MM.1S (cell line): ENCODE results near the gene HSPG2.

Experiments
- DNase-seq: peaks from one replicate; pipeline ENCODE4 v3.0.0-alpha.2; 2015
- H2AFZ ChIP-seq: fragments of 300-600 bp; sonication (generic); 2 replicates; pipeline ENCODE4 v1.6.0; 2016; ENCODE audit warnings: antibody characterized with exemption, low read length
- H3F3A ChIP-seq: fragments of 300-600 bp; sonication (generic); 2 replicates; pipeline ENCODE4 v1.6.1; 2016; ENCODE audit warnings: mild to moderate bottlenecking, antibody characterized with exemption, low read length, moderate library complexity, mixed read lengths; ENCODE audit not compliant: insufficient read depth
- H3K27ac ChIP-seq: fragments of 300-600 bp; sonication (generic); 2 replicates; pipeline ENCODE4 v1.5.1; 2016; ENCODE audit warnings: mild to moderate bottlenecking, low read length
- H3K27me3 ChIP-seq: fragments of 300-600 bp; sonication (generic); replicated peaks from 2 replicates; pipeline ENCODE4 v1.6.0; 2016; ENCODE audit warnings: low read length; ENCODE audit not compliant: insufficient read depth
- H3K36me3 ChIP-seq: fragments of 300-600 bp; sonication (generic); replicated peaks from 2 replicates; pipeline ENCODE4 v1.6.1; 2016; ENCODE audit warnings: mild to moderate bottlenecking, low read length, mixed read lengths; ENCODE audit not compliant: insufficient read depth
- H3K4me1 ChIP-seq: fragments of 300-600 bp; sonication (generic); 2 replicates; pipeline ENCODE4 v1.6.1; 2016; ENCODE audit warnings: low read length, mixed read lengths
- H3K4me2 ChIP-seq: fragments of 300-600 bp; sonication (generic); 2 replicates; pipeline ENCODE4 v1.6.0; 2016; ENCODE audit warnings: low read depth, low read length
- H3K4me3 ChIP-seq: fragments of 300-600 bp; sonication (generic); 2 replicates; pipeline ENCODE4 v1.5.1; 2016; ENCODE audit warnings: low read length, mixed read lengths
- H3K79me2 ChIP-seq: fragments of 300-600 bp; sonication (generic); 2 replicates; pipeline ENCODE4 v1.6.1; 2016; ENCODE audit warnings: mixed run types, low read length, mixed read lengths
- H3K9ac ChIP-seq: fragments of 300-600 bp; sonication (generic); 2 replicates; pipeline ENCODE4 v1.6.1; 2016; ENCODE audit warnings: low read length, mixed read lengths
- H3K9me2 ChIP-seq: fragments of 300-600 bp; sonication (generic); replicated peaks from 2 replicates; pipeline ENCODE4 v1.6.1; 2016; ENCODE audit warnings: mild to moderate bottlenecking, low read length, mixed read lengths; ENCODE audit not compliant: insufficient read depth
- H3K9me3 ChIP-seq: fragments of 300-600 bp; sonication (generic); replicated peaks from 2 replicates; pipeline ENCODE4 v1.6.1; 2016; ENCODE audit warnings: mild to moderate bottlenecking, low read length, mixed read lengths; ENCODE audit not compliant: insufficient read depth
- H4K20me1 ChIP-seq: fragments of 300-600 bp; sonication (generic); 2 replicates; pipeline ENCODE4 v1.6.1; 2016; ENCODE audit warnings: mild to moderate bottlenecking, low read length, moderate library complexity, mixed read lengths; ENCODE audit not compliant: insufficient read depth
- EZH2 ChIP-seq: fragments of 300-600 bp; sonication (generic); optimal IDR thresholded peaks from 2 replicates; pipeline ENCODE3; 2017; ENCODE audit warnings: low read depth, mild to moderate bottlenecking, antibody characterized with exemption, low read length, mixed read lengths
- EZH2phosphoT487 ChIP-seq: fragments of 300-600 bp; sonication (generic); IDR thresholded peaks from 2 replicates; pipeline ENCODE4 v1.6.1; 2018; ENCODE audit warnings: antibody characterized with exemption, low read length
- TF ChIP-seq, protein P1 (sequence below): fragments of 300-600 bp; sonication (generic); IDR thresholded peaks from 2 replicates; pipeline ENCODE4 v1.5.1; 2016; ENCODE audit warnings: antibody characterized with exemption, low read length, mixed read lengths

HSPG2 gene

DNA sequence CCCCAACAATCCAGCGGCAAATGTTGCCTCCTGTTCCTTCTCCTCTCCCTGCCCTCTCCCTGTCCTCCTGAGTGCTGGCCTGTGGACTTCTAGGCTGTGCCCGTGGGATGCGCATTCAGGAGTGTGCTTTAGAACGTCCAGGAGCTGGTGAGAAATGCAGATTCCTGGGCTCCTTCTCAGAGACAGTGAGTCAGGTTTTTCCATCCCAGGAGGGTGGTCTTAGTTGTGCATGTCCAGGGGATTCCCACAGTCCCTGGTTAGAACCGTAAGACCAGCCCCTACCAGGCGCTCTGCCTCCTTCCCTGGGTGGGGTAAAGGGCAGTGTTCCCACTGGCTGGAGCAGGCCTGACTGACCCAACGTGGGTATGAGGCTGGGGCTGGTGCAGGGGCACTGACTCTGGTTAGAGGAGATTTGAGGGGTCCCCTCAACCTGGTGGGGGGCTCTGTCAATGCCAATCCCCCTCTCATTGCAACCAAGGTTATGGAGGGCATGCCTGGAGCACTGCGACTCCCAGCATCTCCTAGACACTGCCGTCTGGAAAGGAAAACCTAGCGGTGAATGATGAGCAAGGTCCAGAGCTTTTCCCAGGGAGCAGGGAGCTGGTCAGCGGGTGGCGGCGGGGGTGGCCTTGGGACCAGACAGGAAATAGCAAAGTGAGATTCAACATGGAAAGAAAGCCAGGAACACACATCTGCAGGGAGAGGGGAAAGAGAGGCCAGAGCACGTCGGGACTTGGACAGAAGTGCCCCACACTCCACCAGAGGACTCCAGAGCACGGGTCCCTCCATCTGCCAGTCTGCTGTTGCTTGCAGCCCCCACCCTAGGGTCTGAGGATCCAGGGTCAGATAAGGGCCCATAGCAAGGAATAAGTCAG, 38.5 kb downstream of the HSPG2 start:
- Histone ChIP-seq H3K9me2 (no peaks in the 10 kb centered on the region), H3K4me2 (no peak overlapping the region), H3K79me2 (no peaks in the 10 kb centered on the region), H3K4me1 (no peaks in the 10 kb centered on the region), H3K27ac (no peak overlapping the region), H3F3A (no peaks in the 10 kb centered on the region), H3K36me3 (no peaks in the 10 kb centered on the region), H3K9me3 (no peaks in the 10 kb centered on the region), H4K20me1 (no peaks in the 10 kb centered on the region), H3K4me3 (no peak overlapping the region), H3K27me3 (no peaks in the 10 kb centered on the region), H3K9ac (no peak overlapping the region), H2AFZ (no peak overlapping the region)
- TF ChIP-seq EZH2phosphoT487 (no peak), EZH2 (no peak)
- TF ChIP-seq, protein P1, sequence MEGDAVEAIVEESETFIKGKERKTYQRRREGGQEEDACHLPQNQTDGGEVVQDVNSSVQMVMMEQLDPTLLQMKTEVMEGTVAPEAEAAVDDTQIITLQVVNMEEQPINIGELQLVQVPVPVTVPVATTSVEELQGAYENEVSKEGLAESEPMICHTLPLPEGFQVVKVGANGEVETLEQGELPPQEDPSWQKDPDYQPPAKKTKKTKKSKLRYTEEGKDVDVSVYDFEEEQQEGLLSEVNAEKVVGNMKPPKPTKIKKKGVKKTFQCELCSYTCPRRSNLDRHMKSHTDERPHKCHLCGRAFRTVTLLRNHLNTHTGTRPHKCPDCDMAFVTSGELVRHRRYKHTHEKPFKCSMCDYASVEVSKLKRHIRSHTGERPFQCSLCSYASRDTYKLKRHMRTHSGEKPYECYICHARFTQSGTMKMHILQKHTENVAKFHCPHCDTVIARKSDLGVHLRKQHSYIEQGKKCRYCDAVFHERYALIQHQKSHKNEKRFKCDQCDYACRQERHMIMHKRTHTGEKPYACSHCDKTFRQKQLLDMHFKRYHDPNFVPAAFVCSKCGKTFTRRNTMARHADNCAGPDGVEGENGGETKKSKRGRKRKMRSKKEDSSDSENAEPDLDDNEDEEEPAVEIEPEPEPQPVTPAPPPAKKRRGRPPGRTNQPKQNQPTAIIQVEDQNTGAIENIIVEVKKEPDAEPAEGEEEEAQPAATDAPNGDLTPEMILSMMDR, result no peak
- no peak for DNase-seq

DNA sequence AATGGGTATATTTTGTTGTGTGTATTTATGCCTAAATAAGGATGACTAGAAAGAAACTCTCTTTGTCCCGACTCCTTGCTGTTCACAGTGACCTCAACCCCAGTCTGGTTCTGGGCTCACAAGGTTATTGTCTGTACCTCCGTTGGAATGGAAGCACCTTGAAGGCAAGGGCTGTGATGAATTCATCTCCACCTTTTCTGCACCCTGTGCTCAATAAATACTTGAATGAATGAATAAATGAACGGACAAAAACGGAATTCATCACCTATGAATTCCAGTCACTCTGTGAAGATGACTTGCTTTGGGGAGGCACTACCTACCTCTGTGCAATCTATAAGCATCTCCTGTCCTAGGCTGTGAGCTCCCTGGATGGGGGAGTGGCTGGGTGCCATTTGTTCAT, 39.3 kb downstream of the HSPG2 start:
- H3K27me3 ChIP-seq, result no peaks in the 10 kb centered on the region
- H3K9ac ChIP-seq, result no peak overlapping the region
- no peak overlapping the region for H3K4me2 ChIP-seq
- H3K79me2 ChIP-seq, result no peaks in the 10 kb centered on the region
- H3K27ac ChIP-seq, result no peak overlapping the region
- H3F3A ChIP-seq, result no peaks in the 10 kb centered on the region
- no peak overlapping the region for H2AFZ ChIP-seq
- H3K9me2 ChIP-seq, result no peaks in the 10 kb centered on the region
- no peaks in the 10 kb centered on the region for H3K4me1 ChIP-seq
- no peaks in the 10 kb centered on the region for H4K20me1 ChIP-seq
- no peak for TF ChIP-seq EZH2phosphoT487
- TF ChIP-seq, protein P1, result no peak
- TF ChIP-seq EZH2, result no peak
- no peak for DNase-seq
- H3K4me3 ChIP-seq, result no peak overlapping the region
- H3K9me3 ChIP-seq, result no peaks in the 10 kb centered on the region
- no peaks in the 10 kb centered on the region for H3K36me3 ChIP-seq

DNA sequence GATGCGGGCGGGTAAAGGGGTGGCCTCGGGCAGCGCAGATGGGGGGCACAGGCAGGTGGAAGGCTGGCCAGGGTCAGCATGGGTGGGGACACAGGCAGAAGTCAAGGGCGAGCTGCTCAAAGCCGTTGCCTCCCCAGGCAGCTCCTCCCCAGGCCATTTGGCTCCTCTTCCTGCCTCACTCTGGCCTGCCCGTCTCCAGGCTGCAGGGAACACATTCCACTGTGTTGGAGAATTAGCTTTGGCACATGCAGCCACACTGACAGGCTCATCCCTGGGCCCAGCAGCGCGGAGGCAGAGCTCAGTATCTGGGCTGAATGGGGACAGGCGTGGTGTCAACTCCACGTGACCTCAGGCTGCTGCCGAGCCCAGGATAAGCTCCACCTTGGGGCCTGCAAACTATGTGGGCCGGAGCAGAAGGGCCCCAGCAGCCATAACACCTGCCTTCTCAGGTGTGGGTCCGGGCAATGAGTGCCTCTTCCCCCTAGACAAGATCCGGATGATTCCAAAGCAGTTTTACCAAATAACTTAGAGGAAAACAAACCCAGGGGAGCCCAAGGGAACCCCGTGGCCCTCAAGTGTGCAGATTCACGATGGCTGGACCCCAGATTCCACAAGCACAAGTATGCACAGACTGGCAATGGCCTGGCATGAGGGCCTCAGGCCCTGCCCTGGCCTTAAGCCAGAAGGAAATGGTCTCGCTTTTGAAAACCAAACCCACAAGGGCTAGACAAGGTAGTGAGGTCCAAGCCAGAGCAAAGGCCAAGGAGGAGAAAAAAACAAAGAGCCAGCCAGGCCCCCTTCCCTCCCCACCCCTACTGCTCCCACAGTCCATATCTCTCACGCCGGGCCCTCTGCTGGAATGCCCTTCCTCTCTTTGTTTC, 40.2 kb downstream of the HSPG2 start:
- H3K4me2 ChIP-seq, result no peak overlapping the region
- no peaks in the 10 kb centered on the region for H3K9me2 ChIP-seq
- no peaks in the 10 kb centered on the region for H3K27me3 ChIP-seq
- no peaks in the 10 kb centered on the region for H3K9me3 ChIP-seq
- TF ChIP-seq EZH2phosphoT487, result no peak
- no peak for TF ChIP-seq EZH2
- TF ChIP-seq, protein P1, result no peak
- H3K27ac ChIP-seq, result no peak overlapping the region
- H3K4me1 ChIP-seq, result no peaks in the 10 kb centered on the region
- H2AFZ ChIP-seq, result no peak overlapping the region
- no peaks in the 10 kb centered on the region for H4K20me1 ChIP-seq
- no peaks in the 10 kb centered on the region for H3K79me2 ChIP-seq
- H3K9ac ChIP-seq, result no peak overlapping the region
- H3F3A ChIP-seq, result no peaks in the 10 kb centered on the region
- DNase-seq, result no peak
- no peak overlapping the region for H3K4me3 ChIP-seq
- no peaks in the 10 kb centered on the region for H3K36me3 ChIP-seq
